Neural progenitor cell (in vitro differentiated cells): Measurements from ENCODE around the gene EPHB4. TPM values are rescaled to one million over a fixed set of nuclear protein-coding genes. Genes with fewer than 3 reads are reported as not detected.

Experiments
- DNase-seq: peaks from one replicate; pipeline ENCODE4 v3.0.0-alpha.2; 2016; ENCODE audit warnings: low spot score
- H2AFZ ChIP-seq: fragments of 200-600 bp; sonication (generic); replicated peaks from 2 replicates; pipeline ENCODE4 v1.6.1; 2016; ENCODE audit warnings: antibody characterized with exemption
- H3F3A ChIP-seq: fragments of 200-600 bp; sonication (generic); 2 replicates; pipeline ENCODE4 v1.6.1; 2016; ENCODE audit warnings: antibody characterized with exemption, low read depth
- H3K27ac ChIP-seq: fragments of 200-600 bp; sonication (generic); 2 replicates; pipeline ENCODE4 v1.5.1; 2016; ENCODE audit warnings: mild to moderate bottlenecking
- H3K27me3 ChIP-seq: fragments of 200-600 bp; sonication (generic); 2 replicates; pipeline ENCODE4 v1.6.1; 2016; ENCODE audit warnings: mild to moderate bottlenecking, moderate library complexity
- H3K36me3 ChIP-seq: fragments of 200-600 bp; sonication (generic); 2 replicates; pipeline ENCODE4 v1.5.1; 2016
- H3K4me1 ChIP-seq: fragments of 200-600 bp; sonication (generic); 2 replicates; pipeline ENCODE4 v1.6.1; 2016; ENCODE audit warnings: mixed run types
- H3K4me2 ChIP-seq: fragments of 200-600 bp; sonication (generic); 2 replicates; pipeline ENCODE4 v1.6.1; 2016
- H3K4me3 ChIP-seq: fragments of 200-600 bp; sonication (generic); 2 replicates; pipeline ENCODE4 v1.5.1; 2016
- H3K79me2 ChIP-seq: fragments of 200-600 bp; sonication (generic); 2 replicates; pipeline ENCODE4 v1.6.1; 2016; ENCODE audit warnings: low read depth
- H3K9ac ChIP-seq: fragments of 200-600 bp; sonication (generic); 2 replicates; pipeline ENCODE4 v1.6.1; 2016
- H3K9me3 ChIP-seq: fragments of 200-600 bp; sonication (generic); 2 replicates; pipeline ENCODE4 v1.5.1; 2016; ENCODE audit warnings: low read depth
- H4K20me1 ChIP-seq: fragments of 200-600 bp; sonication (generic); 2 replicates; pipeline ENCODE4 v1.6.1; 2016; ENCODE audit warnings: low read depth
- H3K27ac Mint-ChIP-seq: 3 replicates; pipeline ENCODE4 v1.8.0; 2021; ENCODE audit warnings: mixed read lengths
- H3K27me3 Mint-ChIP-seq: 2 replicates; pipeline ENCODE4 v1.8.0; 2022; ENCODE audit warnings: low read depth, mild to moderate bottlenecking, inconsistent platforms, moderate library complexity, mixed read lengths; ENCODE audit not compliant: insufficient read depth
- H3K36me3 Mint-ChIP-seq: 3 replicates; pipeline ENCODE4 v1.8.0; 2021; ENCODE audit warnings: mixed read lengths
- H3K4me1 Mint-ChIP-seq: 3 replicates; pipeline ENCODE4 v1.8.0; 2021; ENCODE audit warnings: mixed read lengths
- H3K4me3 Mint-ChIP-seq: 3 replicates; pipeline ENCODE4 v1.8.0; 2021; ENCODE audit warnings: mild to moderate bottlenecking, moderate library complexity, mixed read lengths
- H3K9me3 Mint-ChIP-seq: 3 replicates; pipeline ENCODE4 v1.8.0; 2020; ENCODE audit warnings: mixed read lengths
- EZH2 ChIP-seq: fragments of 200-600 bp; sonication (generic); IDR thresholded peaks from 2 replicates; pipeline ENCODE4 v1.6.1; 2017; ENCODE audit warnings: antibody characterized with exemption, mild to moderate bottlenecking, moderate library complexity
- EZH2phosphoT487 ChIP-seq: fragments of 200-600 bp; sonication (generic); IDR thresholded peaks from 2 replicates; pipeline ENCODE4 v1.6.1; 2017; ENCODE audit warnings: antibody characterized with exemption
- total RNA-seq: library from RNA; depleted of rRNA; stranded (reverse); fragments of >200 nt; gene quantifications from 2 replicates; pipeline ENCODE4 v1.2.3, GENCODE V29; 2015; ENCODE audit warnings: low replicate concordance
- TF ChIP-seq, protein P1 (sequence below): fragments of 200-600 bp; sonication (generic); IDR thresholded peaks from 2 replicates; pipeline ENCODE4 v1.5.1; 2017; ENCODE audit warnings: antibody characterized with exemption, mild to moderate bottlenecking

EPHB4 gene
- total RNA-seq, 1 donor from 2014 or later = 66.5 TPM

DNA sequence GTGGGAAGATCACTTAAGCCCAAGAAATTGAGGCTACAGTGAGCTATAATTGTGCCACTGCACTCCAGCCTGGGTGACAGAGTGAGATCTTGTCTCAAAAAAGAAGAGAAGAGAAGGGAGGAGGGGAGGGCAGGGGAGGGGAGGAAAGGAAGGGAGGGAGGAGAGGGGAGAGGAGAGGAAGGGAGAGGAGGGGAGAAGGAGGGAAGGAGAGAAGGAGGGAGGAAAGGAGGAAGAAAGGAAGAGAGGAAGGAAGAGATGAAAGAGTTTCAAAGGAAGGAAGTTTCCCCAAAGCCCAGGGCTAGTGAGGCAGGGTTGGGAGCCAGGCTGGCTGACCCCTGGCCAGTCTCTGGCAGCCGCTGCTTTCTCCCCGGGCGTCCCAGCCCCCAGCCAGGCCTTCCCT, 32.6 kb downstream of the EPHB4 start:
- Histone ChIP-seq H3K79me2 (no peaks in the 10 kb centered on the region), H3K9ac (no peak overlapping the region)

DNA sequence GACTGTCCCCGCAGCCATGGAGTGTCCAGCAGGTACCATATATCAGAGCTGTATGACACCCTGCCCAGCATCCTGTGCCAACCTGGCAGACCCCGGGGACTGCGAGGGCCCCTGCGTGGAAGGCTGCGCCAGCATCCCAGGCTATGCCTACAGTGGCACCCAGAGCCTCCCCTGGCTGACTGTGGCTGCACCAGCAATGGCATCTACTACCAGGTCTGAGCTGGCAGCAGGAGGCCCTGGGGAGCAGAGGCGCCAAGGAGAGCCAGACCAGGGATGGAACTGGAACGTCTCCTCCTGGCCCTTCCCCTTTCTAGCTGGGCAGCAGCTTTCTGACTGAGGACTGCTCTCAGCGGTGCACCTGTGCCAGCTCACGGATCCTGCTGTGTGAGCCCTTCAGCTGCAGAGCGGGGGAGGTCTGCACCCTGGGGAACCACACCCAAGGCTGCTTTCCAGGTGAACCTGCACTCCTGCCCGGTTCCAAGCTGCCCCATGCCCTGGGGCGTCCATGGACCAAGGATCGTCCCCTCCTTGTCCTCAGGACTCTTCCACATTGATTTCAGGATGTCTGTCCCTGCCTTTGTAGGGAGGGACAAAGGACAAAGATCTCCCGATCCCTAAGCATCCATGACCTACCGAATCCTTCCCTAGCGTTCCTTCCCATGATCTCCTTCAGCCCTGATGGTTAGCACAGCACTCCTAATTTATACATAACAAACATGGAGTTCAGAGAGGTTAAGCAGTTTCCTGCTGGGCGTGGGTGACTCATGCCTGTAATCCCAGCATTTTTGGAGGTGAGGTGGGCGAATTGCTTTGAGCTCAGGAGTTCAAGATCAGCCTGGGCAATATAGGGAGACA, 33.3 kb downstream of the EPHB4 start:
- no peaks in the 10 kb centered on the region for H3K79me2 ChIP-seq
- H3K9me3 ChIP-seq = no peaks in the 10 kb centered on the region
- H4K20me1 ChIP-seq = no peaks in the 10 kb centered on the region
- no peaks in the 10 kb centered on the region for H3K36me3 ChIP-seq
- no peak overlapping the region for H3K4me3 ChIP-seq
- no peak overlapping the region for H3K9ac ChIP-seq
- H3K27ac Mint-ChIP-seq = no peak overlapping the region
- peaks cover 6% of the 10 kb centered on the region for H3K4me1 Mint-ChIP-seq
- no peak for DNase-seq
- no peaks in the 10 kb centered on the region for H3K27me3 ChIP-seq
- H3F3A ChIP-seq = no peaks in the 10 kb centered on the region
- no peak overlapping the region for H3K27ac ChIP-seq
- no peaks in the 10 kb centered on the region for H3K36me3 Mint-ChIP-seq
- peak overlapping the region; percentile 28 for H3K4me3 Mint-ChIP-seq
- no peak overlapping the region for H2AFZ ChIP-seq
- H3K9me3 Mint-ChIP-seq = no peaks in the 10 kb centered on the region
- H3K4me1 ChIP-seq = peaks cover 5% of the 10 kb centered on the region
- no peak for TF ChIP-seq EZH2
- peaks cover 9% of the 10 kb centered on the region for H3K27me3 Mint-ChIP-seq
- no peak overlapping the region for H3K4me2 ChIP-seq

More for the DNA sequence above, 32.6 kb downstream of the EPHB4 start:
- H3K4me1 ChIP-seq = peaks cover 5% of the 10 kb centered on the region
- no peaks in the 10 kb centered on the region for H4K20me1 ChIP-seq
- H3F3A ChIP-seq = peaks cover 6% of the 10 kb centered on the region
- Mint-ChIP-seq H3K27ac (no peak overlapping the region), H3K4me3 (no peak overlapping the region), H3K4me1 (peaks cover 6% of the 10 kb centered on the region), H3K9me3 (no peaks in the 10 kb centered on the region), H3K36me3 (no peaks in the 10 kb centered on the region), H3K27me3 (peaks cover 6% of the 10 kb centered on the region)
- no peak overlapping the region for H3K27ac ChIP-seq
- H2AFZ ChIP-seq = peak overlapping the region; percentile 47
- no peaks in the 10 kb centered on the region for H3K27me3 ChIP-seq
- H3K36me3 ChIP-seq = no peaks in the 10 kb centered on the region
- no peak for DNase-seq
- no peak for TF ChIP-seq EZH2phosphoT487
- no peak overlapping the region for H3K4me2 ChIP-seq
- no peaks in the 10 kb centered on the region for H3K9me3 ChIP-seq
- H3K4me3 ChIP-seq = no peak overlapping the region

DNA sequence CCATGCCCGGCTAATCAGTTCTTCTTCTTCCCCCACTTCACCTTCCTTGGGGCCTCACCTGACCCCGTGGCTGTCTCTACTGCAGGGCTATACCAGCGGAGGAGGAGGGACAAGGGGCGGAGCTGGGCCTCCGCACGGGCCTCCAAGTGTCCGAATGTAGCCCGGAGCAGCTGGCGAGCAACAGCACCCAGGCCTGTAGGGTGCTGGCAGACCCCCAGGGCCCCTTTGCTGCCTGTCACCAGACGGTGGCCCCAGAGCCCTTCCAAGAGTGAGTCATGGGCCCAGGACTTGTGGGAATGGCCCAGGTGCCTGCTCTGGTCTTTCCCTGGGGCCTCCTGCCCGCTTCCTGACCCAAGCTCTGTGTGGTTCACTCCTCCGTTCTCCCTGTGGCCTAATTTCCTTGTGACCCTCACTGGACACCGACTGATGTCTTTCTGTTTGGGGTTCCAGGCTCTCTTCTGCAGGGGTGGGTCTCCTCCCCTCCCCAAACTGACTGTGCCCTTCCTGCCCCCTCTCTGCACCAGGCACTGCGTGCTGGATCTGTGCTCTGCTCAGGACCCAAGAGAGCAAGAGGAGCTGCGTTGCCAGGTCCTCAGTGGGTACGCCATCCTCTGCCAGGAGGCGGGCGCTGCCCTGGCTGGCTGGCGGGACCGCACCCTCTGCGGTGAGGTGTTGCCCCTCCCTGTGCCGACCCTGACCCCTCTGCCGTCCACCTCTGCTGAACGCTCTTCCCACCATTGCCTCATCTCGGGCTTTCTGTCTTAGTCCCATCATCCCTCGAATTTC, 35.2 kb downstream of the EPHB4 start:
- peaks cover 10% of the 10 kb centered on the region for H3K27me3 Mint-ChIP-seq
- Histone ChIP-seq H3K4me1 (peaks cover 5% of the 10 kb centered on the region), H3K79me2 (no peaks in the 10 kb centered on the region), H3K4me2 (no peak overlapping the region), H3K9me3 (no peaks in the 10 kb centered on the region), H2AFZ (no peak overlapping the region), H3F3A (no peaks in the 10 kb centered on the region), H3K27ac (no peak overlapping the region), H3K4me3 (no peak overlapping the region), H3K27me3 (no peaks in the 10 kb centered on the region), H3K9ac (no peak overlapping the region), H4K20me1 (no peaks in the 10 kb centered on the region), H3K36me3 (no peaks in the 10 kb centered on the region)
- DNase-seq = no peak
- H3K4me3 Mint-ChIP-seq = no peak overlapping the region
- H3K9me3 Mint-ChIP-seq = no peaks in the 10 kb centered on the region
- no peak for TF ChIP-seq EZH2phosphoT487
- no peak for TF ChIP-seq EZH2
- TF ChIP-seq, protein P1, sequence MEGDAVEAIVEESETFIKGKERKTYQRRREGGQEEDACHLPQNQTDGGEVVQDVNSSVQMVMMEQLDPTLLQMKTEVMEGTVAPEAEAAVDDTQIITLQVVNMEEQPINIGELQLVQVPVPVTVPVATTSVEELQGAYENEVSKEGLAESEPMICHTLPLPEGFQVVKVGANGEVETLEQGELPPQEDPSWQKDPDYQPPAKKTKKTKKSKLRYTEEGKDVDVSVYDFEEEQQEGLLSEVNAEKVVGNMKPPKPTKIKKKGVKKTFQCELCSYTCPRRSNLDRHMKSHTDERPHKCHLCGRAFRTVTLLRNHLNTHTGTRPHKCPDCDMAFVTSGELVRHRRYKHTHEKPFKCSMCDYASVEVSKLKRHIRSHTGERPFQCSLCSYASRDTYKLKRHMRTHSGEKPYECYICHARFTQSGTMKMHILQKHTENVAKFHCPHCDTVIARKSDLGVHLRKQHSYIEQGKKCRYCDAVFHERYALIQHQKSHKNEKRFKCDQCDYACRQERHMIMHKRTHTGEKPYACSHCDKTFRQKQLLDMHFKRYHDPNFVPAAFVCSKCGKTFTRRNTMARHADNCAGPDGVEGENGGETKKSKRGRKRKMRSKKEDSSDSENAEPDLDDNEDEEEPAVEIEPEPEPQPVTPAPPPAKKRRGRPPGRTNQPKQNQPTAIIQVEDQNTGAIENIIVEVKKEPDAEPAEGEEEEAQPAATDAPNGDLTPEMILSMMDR = no peak
- no peak overlapping the region for H3K27ac Mint-ChIP-seq
- peaks cover 6% of the 10 kb centered on the region for H3K4me1 Mint-ChIP-seq
- no peaks in the 10 kb centered on the region for H3K36me3 Mint-ChIP-seq

DNA sequence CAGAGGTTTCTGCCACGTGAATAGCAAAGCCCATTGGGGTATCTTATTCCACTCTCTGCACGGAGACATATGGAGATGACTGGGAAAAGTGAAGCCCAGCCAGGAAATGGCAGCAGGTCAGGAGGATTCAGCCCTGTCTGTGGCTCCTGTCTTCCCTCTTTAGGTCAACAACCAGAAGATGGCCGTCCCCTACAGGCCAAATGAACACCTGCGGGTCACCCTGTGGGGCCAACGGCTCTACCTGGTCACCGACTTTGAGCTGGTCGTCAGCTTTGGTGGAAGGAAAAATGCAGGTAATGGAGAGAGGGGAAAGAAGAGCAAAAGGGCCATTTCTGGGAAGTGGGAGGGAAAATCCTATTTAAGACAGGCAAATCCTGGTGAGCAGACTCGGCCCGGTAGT, 38.3 kb downstream of the EPHB4 start:
- Mint-ChIP-seq H3K27me3 (peaks cover 18% of the 10 kb centered on the region), H3K4me3 (no peak overlapping the region), H3K27ac (peak overlapping the region; percentile 90), H3K9me3 (peaks cover 8% of the 10 kb centered on the region), H3K36me3 (no peaks in the 10 kb centered on the region), H3K4me1 (peaks cover 2% of the 10 kb centered on the region)
- H3K9me3 ChIP-seq = no peaks in the 10 kb centered on the region
- no peaks in the 10 kb centered on the region for H3K79me2 ChIP-seq
- TF ChIP-seq, protein P1 = peak; percentile 34
- no peak for TF ChIP-seq EZH2phosphoT487
- no peaks in the 10 kb centered on the region for H3K36me3 ChIP-seq
- H2AFZ ChIP-seq = no peak overlapping the region
- DNase-seq = no peak
- H3K4me3 ChIP-seq = no peak overlapping the region
- no peaks in the 10 kb centered on the region for H3K4me1 ChIP-seq
- no peaks in the 10 kb centered on the region for H3F3A ChIP-seq
- no peak overlapping the region for H3K4me2 ChIP-seq
- H3K27ac ChIP-seq = no peak overlapping the region
- no peaks in the 10 kb centered on the region for H4K20me1 ChIP-seq
- H3K27me3 ChIP-seq = no peaks in the 10 kb centered on the region
- H3K9ac ChIP-seq = no peak overlapping the region
